GM10248 (cell line): Measurements from ENCODE around the gene IL1RL2.

ENCODE experiments used
- CTCF ChIA-PET: fragments of 300-600 bp; sonication (Branson Sonifier 250); formaldehyde crosslinking; extraction: SDS; loops from one replicate; lab custom pipeline; 2021; ENCODE audit warnings: antibody characterized with exemption; lab: Yijun Ruan, JAX
- POLR2A ChIA-PET: fragments of 350-650 bp; sonication (Branson Sonifier 250); formaldehyde crosslinking; extraction: SDS; loops from one replicate; lab custom pipeline; 2020; ENCODE audit warnings: antibody characterized with exemption; lab: Yijun Ruan, JAX
- DNase-seq: peaks from one replicate; pipeline ENCODE4 v3.0.0; 2012; ENCODE audit errors: extremely low spot score
- TF ChIP-seq, protein P1 (sequence below): IDR thresholded peaks from 2 replicates; pipeline ENCODE4 v1.5.1; 2012; ENCODE audit warnings: mild to moderate bottlenecking, low read depth; ENCODE audit errors: extremely low read depth, missing control alignments, control extremely low read depth

Gene IL1RL2

GRCh38 chr2:102256276-102256675 lies 69.5 kb downstream of the IL1RL2 start:
- TF ChIP-seq, protein P1, sequence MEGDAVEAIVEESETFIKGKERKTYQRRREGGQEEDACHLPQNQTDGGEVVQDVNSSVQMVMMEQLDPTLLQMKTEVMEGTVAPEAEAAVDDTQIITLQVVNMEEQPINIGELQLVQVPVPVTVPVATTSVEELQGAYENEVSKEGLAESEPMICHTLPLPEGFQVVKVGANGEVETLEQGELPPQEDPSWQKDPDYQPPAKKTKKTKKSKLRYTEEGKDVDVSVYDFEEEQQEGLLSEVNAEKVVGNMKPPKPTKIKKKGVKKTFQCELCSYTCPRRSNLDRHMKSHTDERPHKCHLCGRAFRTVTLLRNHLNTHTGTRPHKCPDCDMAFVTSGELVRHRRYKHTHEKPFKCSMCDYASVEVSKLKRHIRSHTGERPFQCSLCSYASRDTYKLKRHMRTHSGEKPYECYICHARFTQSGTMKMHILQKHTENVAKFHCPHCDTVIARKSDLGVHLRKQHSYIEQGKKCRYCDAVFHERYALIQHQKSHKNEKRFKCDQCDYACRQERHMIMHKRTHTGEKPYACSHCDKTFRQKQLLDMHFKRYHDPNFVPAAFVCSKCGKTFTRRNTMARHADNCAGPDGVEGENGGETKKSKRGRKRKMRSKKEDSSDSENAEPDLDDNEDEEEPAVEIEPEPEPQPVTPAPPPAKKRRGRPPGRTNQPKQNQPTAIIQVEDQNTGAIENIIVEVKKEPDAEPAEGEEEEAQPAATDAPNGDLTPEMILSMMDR, result no peak
- CTCF ChIA-PET, result interaction anchor here (2.0 to 12.4 kb wide), 2 partner anchors 9 to 18 kb away, joined by 6 to 133 read pairs; no protein-coding TSS in a partner anchor
- no peak for DNase-seq
- POLR2A ChIA-PET, result interaction anchor here (0.7 kb wide), 1 partner anchor 551 kb away, joined by 4 read pairs; no protein-coding TSS in a partner anchor

DNA sequence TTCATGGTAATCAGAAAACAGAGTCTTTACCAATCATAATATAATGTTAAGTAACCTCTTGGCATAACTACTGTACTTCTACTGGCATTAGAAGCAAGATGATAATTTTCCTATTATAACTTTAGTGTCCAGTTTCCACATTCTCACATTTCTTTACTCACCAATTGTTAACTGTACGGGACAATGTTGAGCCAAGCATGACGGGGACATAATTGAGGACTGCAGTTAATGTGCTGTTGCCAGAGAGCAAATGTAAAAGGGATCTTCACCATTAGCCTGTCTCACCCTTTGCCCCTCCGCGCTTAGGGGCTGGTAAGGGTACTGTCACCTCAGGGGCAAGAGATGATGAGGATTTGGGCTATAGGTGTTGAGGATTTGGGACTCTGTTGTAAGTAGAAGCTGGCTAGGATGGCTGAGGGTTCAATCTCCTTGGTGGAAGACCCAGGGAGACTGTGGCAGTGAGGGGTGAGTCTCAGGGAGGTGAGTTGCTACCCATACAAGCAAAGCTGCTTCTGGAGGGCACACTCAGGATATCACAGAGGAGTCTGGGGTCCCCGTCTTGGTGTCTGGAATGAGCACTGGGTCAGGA lies 70.1 kb downstream of the IL1RL2 start:
- ChIA-PET POLR2A (no interaction called here), CTCF (interaction anchor here (1.2 to 12.4 kb wide), 3 partner anchors 8 to 101 kb away, joined by 3 to 133 read pairs (median 6); no protein-coding TSS in a partner anchor)
- TF ChIP-seq, protein P1, result no peak
- no peak for DNase-seq

- TF ChIP-seq, protein P1, result no peak
- POLR2A ChIA-PET, result no interaction called here
- CTCF ChIA-PET, result interaction anchor here (12.4 kb wide), 1 partner anchor 19 kb away, joined by 133 read pairs; no protein-coding TSS in a partner anchor
- no peak for DNase-seq
Observed at GRCh38 chr2:102258025-102258385, 71.2 kb downstream of the IL1RL2 start.

DNA sequence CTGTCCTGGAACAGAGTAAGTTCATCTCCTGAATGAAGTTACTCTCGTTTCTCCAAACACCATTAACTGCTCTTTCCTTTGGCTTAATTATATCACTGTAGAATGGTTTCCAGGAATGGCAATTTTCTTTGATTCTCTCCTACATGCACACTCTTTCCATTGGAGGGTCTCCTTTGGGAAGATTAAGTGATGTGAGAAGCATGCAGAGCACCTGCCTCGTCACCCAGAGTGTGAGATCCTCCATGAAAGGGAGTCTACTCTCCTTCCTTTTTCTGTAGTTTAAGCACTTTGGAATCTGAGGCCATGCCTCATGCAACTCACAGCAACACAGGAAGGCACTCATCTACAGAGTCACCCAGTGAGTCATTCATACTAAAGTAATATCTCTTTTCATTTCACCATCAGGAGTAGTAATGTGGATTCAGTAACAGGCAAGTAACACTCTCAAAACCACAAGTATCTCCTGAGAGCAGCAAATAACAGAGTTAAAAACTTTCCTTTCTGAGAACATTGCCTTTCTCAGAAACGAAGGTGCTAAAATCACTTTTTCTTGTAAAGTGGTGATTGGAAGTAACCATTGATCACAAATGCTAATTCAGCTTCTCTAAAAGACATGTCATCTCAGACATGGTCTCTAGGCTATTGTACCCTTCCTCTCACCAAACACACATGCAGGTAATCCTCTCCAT lies 71.7 kb downstream of the IL1RL2 start:
- ChIA-PET POLR2A (no interaction called here), CTCF (interaction anchor here (12.4 kb wide), 1 partner anchor 20 kb away, joined by 133 read pairs; no protein-coding TSS in a partner anchor)
- TF ChIP-seq, protein P1, result no peak
- DNase-seq, result no peak

GRCh38 chr2:102261467-102262135 lies 74.8 kb downstream of the IL1RL2 start:
- no peak for DNase-seq
- TF ChIP-seq, protein P1, result no peak
- ChIA-PET CTCF (interaction anchor here (1.2 to 4.3 kb wide), 5 partner anchors 10 to 186 kb away, joined by 3 to 16 read pairs (median 5); partner anchors contain the start of gene IL18R1), POLR2A (no interaction called here)
